HCT116 (cell line): ENCODE results near the gene CAPN13.

Experiments used
- CEBPB ChIP-seq: IDR thresholded peaks from 2 replicates; pipeline ENCODE4 v1.6.1; 2012; ENCODE audit warnings: low read depth
- EZH2 ChIP-seq: fragments of 200-600 bp; sonication (generic); IDR thresholded peaks from 2 replicates; pipeline ENCODE4 v1.6.1; 2017; ENCODE audit warnings: antibody characterized with exemption, mixed run types
- EZH2phosphoT487 ChIP-seq: fragments of 200-600 bp; IDR thresholded peaks from 2 replicates; pipeline ENCODE4 v1.6.1; 2018; ENCODE audit warnings: antibody characterized with exemption, borderline replicate concordance
- JUND ChIP-seq: IDR thresholded peaks from 2 replicates; pipeline ENCODE4 v1.6.1; 2012
- POLR2A ChIP-seq: IDR thresholded peaks from 2 replicates; pipeline ENCODE4 v1.7.0; 2011; ENCODE audit warnings: borderline replicate concordance; ENCODE audit not compliant: insufficient read depth, insufficient read length; ENCODE audit errors: extremely low read depth
- POLR2AphosphoS5 ChIP-seq: IDR thresholded peaks from 2 replicates; pipeline ENCODE4 v1.6.1; 2011; ENCODE audit warnings: mild to moderate bottlenecking, low read depth, low read length, moderate library complexity
- SIN3A ChIP-seq: IDR thresholded peaks from 2 replicates; pipeline ENCODE4 v1.6.1; 2012; ENCODE audit warnings: low read depth
- SP1 ChIP-seq: IDR thresholded peaks from 2 replicates; pipeline ENCODE4 v1.6.1; 2012; ENCODE audit warnings: low read depth
- TF ChIP-seq, protein P1 (sequence below): IDR thresholded peaks from 2 replicates; pipeline ENCODE4 v1.6.1; 2012
- TF ChIP-seq, protein P2 (sequence below), 3 experiments: fragments of 200-600 bp in 1 of 3; sonication (generic) in 1 of 3; IDR thresholded peaks in 2 of 3; conservative IDR thresholded peaks in 1 of 3; 2 replicates each; pipeline ENCODE4 v1.5.1; 2012 to 2017; ENCODE audit warnings: low read depth in 2 of 3, low read length in 2 of 3, antibody characterized with exemption in 1 of 3, borderline replicate concordance in 1 of 3, control low read depth in 1 of 3, mild to moderate bottlenecking in 1 of 3, mixed read lengths in 1 of 3, mixed run types in 1 of 3, moderate library complexity in 1 of 3; ENCODE audit not compliant: insufficient read depth in 1 of 3

DNA sequence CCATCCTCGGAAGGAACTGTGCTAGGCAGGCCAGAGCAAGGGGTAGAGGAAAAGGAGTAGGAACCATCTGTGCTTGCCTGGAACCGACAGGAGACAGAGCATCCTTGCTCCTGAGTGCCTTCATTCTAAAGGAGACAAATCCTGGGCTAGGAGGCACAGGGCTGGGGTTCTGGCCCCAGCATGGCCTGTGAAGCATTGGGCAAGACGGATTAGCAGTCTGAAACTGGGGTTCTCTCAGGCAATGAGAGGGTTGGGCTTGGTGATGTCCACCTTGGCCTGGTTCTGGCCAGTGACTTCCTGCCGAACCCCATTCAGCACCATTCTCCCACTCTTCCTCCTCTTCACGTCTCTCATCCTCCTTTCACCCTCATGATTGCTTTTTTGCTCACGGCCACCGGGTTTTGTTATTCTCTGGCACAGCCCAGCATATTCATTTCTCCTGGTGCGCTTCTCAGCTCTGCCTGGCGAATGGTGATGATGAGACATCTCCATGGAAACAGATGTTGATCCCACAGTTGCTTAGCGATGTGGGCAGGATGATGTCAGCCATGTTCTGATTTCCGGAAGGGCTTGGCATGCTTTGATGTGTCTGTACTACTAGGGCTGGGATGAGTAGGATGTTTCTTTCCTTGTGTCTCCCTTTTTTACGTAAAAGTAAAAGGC is 127.7 kb downstream of the CAPN13 start:
- TF ChIP-seq EZH2 (no peak), POLR2A (no peak), JUND (no peak), POLR2AphosphoS5 (no peak), SP1 (no peak), EZH2phosphoT487 (no peak), SIN3A (no peak), CEBPB (no peak)
- TF ChIP-seq, protein P1, sequence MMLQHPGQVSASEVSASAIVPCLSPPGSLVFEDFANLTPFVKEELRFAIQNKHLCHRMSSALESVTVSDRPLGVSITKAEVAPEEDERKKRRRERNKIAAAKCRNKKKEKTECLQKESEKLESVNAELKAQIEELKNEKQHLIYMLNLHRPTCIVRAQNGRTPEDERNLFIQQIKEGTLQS: no peak
- TF ChIP-seq, protein P2, sequence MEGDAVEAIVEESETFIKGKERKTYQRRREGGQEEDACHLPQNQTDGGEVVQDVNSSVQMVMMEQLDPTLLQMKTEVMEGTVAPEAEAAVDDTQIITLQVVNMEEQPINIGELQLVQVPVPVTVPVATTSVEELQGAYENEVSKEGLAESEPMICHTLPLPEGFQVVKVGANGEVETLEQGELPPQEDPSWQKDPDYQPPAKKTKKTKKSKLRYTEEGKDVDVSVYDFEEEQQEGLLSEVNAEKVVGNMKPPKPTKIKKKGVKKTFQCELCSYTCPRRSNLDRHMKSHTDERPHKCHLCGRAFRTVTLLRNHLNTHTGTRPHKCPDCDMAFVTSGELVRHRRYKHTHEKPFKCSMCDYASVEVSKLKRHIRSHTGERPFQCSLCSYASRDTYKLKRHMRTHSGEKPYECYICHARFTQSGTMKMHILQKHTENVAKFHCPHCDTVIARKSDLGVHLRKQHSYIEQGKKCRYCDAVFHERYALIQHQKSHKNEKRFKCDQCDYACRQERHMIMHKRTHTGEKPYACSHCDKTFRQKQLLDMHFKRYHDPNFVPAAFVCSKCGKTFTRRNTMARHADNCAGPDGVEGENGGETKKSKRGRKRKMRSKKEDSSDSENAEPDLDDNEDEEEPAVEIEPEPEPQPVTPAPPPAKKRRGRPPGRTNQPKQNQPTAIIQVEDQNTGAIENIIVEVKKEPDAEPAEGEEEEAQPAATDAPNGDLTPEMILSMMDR (IDR thresholded peaks at IDR 0.05 in 2 of 3, conservative IDR thresholded peaks at IDR 0.05 in 1 of 3; ENCODE audit: borderline replicate concordance in 1 of 3, insufficient read depth in 1 of 3, low read depth in 2 of 3, low read length in 2 of 3): no peak
